Panc1 (cell line): ENCODE data around the gene ELFN1. TPM values are rescaled to one million over a fixed set of nuclear protein-coding genes. Genes with fewer than 3 reads are reported as not detected.

Source experiments
- ATAC-seq: fragments of 200-7000 bp; cut with Tn5 transposase; 2 replicates; pipeline ENCODE4 v1.9.1; 2020; ENCODE audit warnings: mild to moderate bottlenecking, moderate library complexity
- BruUV-seq: library from RNA; stranded (reverse); fragments of 400-500 nt; replicated peaks from 2 replicates; lab custom pipeline; 2021; lab: Mats Ljungman, UMichigan
- CTCF ChIA-PET: fragments of 300-600 bp; sonication (Branson Sonifier 250); formaldehyde crosslinking; loops from one replicate; lab custom pipeline; 2022; ENCODE audit warnings: antibody characterized with exemption; lab: Charles Lee
- POLR2A ChIA-PET: fragments of 300-600 bp; sonication (Branson Sonifier 250); formaldehyde crosslinking; loops from one replicate; lab custom pipeline; 2022; ENCODE audit warnings: antibody characterized with exemption; lab: Charles Lee
- DNase-seq: peaks from one replicate; pipeline ENCODE4 v3.0.0-alpha.2; 2010; ENCODE audit warnings: low read depth, low spot score
- H3K27ac ChIP-seq: 2 replicates; pipeline ENCODE4 v1.5.1; 2011; ENCODE audit warnings: mild to moderate bottlenecking, low read length, inconsistent platforms
- H3K27me3 ChIP-seq: fragments of 200-500 bp; sonication (Bioruptor generic); 2 replicates; pipeline ENCODE4 v1.6.0; 2014; ENCODE audit warnings: low read length, inconsistent platforms; ENCODE audit not compliant: control insufficient read depth, insufficient read depth
- H3K36me3 ChIP-seq: fragments of 200-500 bp; sonication (Bioruptor generic); 2 replicates; pipeline ENCODE4 v1.5.1; 2014; ENCODE audit warnings: inconsistent platforms, mild to moderate bottlenecking, low read length, moderate library complexity; ENCODE audit not compliant: control insufficient read depth, insufficient read depth
- H3K4me1 ChIP-seq: 2 replicates; pipeline ENCODE4 v1.5.1; 2011; ENCODE audit warnings: inconsistent platforms, mild to moderate bottlenecking, low read length, moderate library complexity; ENCODE audit not compliant: control insufficient read depth, insufficient read depth
- H3K4me3 ChIP-seq, 2 experiments: 2 replicates each; pipeline ENCODE4 v1.5.1; 2011 to 2012; ENCODE audit warnings: low read depth in 2 of 2, low read length in 2 of 2, mild to moderate bottlenecking in 2 of 2, inconsistent platforms in 1 of 2, moderate library complexity in 1 of 2
- H3K9me3 ChIP-seq: fragments of 200-500 bp; sonication (Bioruptor generic); 2 replicates; pipeline ENCODE4 v1.5.1; 2014; ENCODE audit warnings: low read depth, mild to moderate bottlenecking, inconsistent platforms, low read length, moderate library complexity; ENCODE audit not compliant: control insufficient read depth, insufficient read depth
- POLR2AphosphoS5 ChIP-seq: IDR thresholded peaks from 2 replicates; pipeline ENCODE4 v1.6.1; 2012; ENCODE audit warnings: mild to moderate bottlenecking, low read depth, low read length, moderate library complexity
- SIN3A ChIP-seq: IDR thresholded peaks from 2 replicates; pipeline ENCODE4 v1.6.1; 2012; ENCODE audit warnings: low read depth, mild to moderate bottlenecking, low read length, moderate library complexity, borderline replicate concordance; ENCODE audit not compliant: insufficient read depth
- TCF7L2 ChIP-seq: IDR thresholded peaks from 2 replicates; pipeline ENCODE4 v1.6.1; 2011; ENCODE audit warnings: mild to moderate bottlenecking, low read depth, low read length, inconsistent platforms
- in situ Hi-C: cut with HindIII; loops from 2 replicates; pipeline ENCODE4 v1.10.0; 2016; ENCODE audit warnings: low sequenced_read_pairs, low pct_unique_long_range_greater_than_20kb
- intact Hi-C: fragments of 100-400 bp; cut with micrococcal nuclease; formaldehyde crosslinking; loops from one replicate; pipeline ENCODE4 v1.10.0; 2022; ENCODE audit not compliant: unreplicated experiment
- total RNA-seq: library from RNA; stranded (reverse); gene quantifications from one replicate; pipeline ENCODE4 v1.2.1, GENCODE V29; 2021; ENCODE audit not compliant: unreplicated experiment
- TF ChIP-seq, protein P1 (sequence below): fragments of 450-650 bp; IDR thresholded peaks from 2 replicates; pipeline ENCODE4 v1.5.1; 2017; ENCODE audit warnings: mild to moderate bottlenecking
- TF ChIP-seq, protein P2 (sequence below), 2 experiments: IDR thresholded peaks; 2 replicates each; pipeline ENCODE4 v1.6.1; 2011 to 2012; ENCODE audit warnings: low read depth in 2 of 2, control low read depth in 1 of 2, low read length in 1 of 2, mild to moderate bottlenecking in 1 of 2, moderate library complexity in 1 of 2; ENCODE audit not compliant: insufficient read depth in 1 of 2

The ELFN1 gene
- total RNA-seq, 1 experiment from 2014 or later, result 39.0 TPM

DNA sequence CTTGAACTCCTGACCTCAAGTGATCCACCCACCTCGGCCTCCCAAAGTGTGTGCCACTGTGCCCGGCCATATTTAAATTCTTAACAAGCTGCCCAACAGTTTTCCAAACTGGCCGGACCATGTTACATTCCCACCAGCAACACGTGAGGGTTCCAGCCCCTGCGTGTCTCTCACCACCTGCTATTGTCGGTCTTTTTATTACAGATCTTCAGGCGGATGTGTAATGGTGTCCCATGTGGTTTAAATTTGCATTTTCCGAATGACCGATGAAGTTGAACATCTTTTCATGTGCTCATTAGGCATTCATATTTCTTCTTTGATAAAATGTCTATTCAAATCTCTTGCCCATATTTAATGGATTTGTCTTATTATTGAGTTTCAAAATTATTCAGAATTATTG, 11.5 kb downstream of the ELFN1 start:
- intact Hi-C loops, result no loop called here
- DNase-seq (no peak), ATAC-seq (no peak)
- H3K4me1 ChIP-seq, result no peaks in the 10 kb centered on the region
- H3K27ac ChIP-seq, result no peak overlapping the region
- H3K36me3 ChIP-seq, result no peaks in the 10 kb centered on the region
- ChIA-PET CTCF (no interaction called here), POLR2A (no interaction called here)
- no TSS peak for BruUV-seq
- H3K27me3 ChIP-seq, result no peaks in the 10 kb centered on the region
- no peak overlapping the region for H3K4me3 ChIP-seq
- TF ChIP-seq SIN3A, result no peak
- no peak for TF ChIP-seq TCF7L2
- no peak for TF ChIP-seq POLR2AphosphoS5
- TF ChIP-seq, protein P1, sequence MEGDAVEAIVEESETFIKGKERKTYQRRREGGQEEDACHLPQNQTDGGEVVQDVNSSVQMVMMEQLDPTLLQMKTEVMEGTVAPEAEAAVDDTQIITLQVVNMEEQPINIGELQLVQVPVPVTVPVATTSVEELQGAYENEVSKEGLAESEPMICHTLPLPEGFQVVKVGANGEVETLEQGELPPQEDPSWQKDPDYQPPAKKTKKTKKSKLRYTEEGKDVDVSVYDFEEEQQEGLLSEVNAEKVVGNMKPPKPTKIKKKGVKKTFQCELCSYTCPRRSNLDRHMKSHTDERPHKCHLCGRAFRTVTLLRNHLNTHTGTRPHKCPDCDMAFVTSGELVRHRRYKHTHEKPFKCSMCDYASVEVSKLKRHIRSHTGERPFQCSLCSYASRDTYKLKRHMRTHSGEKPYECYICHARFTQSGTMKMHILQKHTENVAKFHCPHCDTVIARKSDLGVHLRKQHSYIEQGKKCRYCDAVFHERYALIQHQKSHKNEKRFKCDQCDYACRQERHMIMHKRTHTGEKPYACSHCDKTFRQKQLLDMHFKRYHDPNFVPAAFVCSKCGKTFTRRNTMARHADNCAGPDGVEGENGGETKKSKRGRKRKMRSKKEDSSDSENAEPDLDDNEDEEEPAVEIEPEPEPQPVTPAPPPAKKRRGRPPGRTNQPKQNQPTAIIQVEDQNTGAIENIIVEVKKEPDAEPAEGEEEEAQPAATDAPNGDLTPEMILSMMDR, result no peak
- TF ChIP-seq, protein P2, sequence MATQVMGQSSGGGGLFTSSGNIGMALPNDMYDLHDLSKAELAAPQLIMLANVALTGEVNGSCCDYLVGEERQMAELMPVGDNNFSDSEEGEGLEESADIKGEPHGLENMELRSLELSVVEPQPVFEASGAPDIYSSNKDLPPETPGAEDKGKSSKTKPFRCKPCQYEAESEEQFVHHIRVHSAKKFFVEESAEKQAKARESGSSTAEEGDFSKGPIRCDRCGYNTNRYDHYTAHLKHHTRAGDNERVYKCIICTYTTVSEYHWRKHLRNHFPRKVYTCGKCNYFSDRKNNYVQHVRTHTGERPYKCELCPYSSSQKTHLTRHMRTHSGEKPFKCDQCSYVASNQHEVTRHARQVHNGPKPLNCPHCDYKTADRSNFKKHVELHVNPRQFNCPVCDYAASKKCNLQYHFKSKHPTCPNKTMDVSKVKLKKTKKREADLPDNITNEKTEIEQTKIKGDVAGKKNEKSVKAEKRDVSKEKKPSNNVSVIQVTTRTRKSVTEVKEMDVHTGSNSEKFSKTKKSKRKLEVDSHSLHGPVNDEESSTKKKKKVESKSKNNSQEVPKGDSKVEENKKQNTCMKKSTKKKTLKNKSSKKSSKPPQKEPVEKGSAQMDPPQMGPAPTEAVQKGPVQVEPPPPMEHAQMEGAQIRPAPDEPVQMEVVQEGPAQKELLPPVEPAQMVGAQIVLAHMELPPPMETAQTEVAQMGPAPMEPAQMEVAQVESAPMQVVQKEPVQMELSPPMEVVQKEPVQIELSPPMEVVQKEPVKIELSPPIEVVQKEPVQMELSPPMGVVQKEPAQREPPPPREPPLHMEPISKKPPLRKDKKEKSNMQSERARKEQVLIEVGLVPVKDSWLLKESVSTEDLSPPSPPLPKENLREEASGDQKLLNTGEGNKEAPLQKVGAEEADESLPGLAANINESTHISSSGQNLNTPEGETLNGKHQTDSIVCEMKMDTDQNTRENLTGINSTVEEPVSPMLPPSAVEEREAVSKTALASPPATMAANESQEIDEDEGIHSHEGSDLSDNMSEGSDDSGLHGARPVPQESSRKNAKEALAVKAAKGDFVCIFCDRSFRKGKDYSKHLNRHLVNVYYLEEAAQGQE (IDR thresholded peaks at IDR 0.05; ENCODE audit: insufficient read depth in 1 of 2, low read depth in 2 of 2, low read length in 1 of 2), result no peak
- in situ Hi-C loops, result no loop called here
- H3K9me3 ChIP-seq, result peaks cover 32% of the 10 kb centered on the region; the same call in 1 of the 2 replicates

DNA sequence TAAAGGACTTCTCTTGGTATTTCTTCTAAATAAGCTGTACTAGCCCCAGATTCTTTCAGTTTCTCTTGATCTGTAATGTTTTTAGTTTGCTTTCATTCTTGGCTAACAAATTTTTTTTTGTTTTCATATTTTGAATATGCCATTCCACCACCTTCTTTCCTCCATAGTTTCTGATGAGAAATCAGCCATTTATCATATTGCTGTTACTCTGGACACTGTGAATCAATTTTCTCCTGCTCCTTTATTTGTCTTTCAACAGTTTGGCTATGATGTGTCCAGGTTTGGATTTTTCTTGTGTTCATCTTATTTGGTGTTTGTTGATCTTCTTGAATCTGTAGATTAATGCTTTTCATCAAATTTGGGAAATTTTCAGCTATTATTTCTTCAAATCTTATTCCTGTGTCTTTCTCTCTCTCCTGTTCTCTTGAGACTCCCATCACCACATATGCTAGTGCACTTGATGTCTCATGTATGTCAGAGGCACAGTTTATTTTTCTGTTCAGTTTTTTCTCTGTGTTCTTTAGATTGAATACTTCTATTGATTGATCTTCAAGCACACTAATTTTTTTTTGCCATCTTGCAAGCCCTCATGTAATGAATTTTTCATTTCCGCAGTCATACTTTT, 15.0 kb downstream of the ELFN1 start:
- Histone ChIP-seq H3K4me1 (no peaks in the 10 kb centered on the region), H3K9me3 (peaks cover 37% of the 10 kb centered on the region; the same call in 1 of the 2 replicates), H3K27me3 (no peaks in the 10 kb centered on the region), H3K27ac (no peak overlapping the region), H3K4me3 (no peak overlapping the region), H3K36me3 (no peaks in the 10 kb centered on the region; the same call in 1 of the 2 replicates)
- TF ChIP-seq, protein P1, result no peak
- TF ChIP-seq TCF7L2 (no peak), POLR2AphosphoS5 (no peak), SIN3A (no peak)
- TF ChIP-seq, protein P2 (IDR thresholded peaks at IDR 0.05; ENCODE audit: insufficient read depth in 1 of 2, low read depth in 2 of 2, low read length in 1 of 2), result no peak
- in situ Hi-C loops (no loop called here), intact Hi-C loops (no loop called here)
- BruUV-seq, result no TSS peak
- POLR2A ChIA-PET, result interaction anchor here (0.7 kb wide), 1 partner anchor 150 kb away, joined by 5 read pairs; no protein-coding TSS in a partner anchor
- no peak for ATAC-seq
- no peak for DNase-seq
- CTCF ChIA-PET, result no interaction called here
